NCI-H345 treated with DMSO at 0.1 percent for 48 hours (cell line): Measurements from ENCODE around the gene C1QTNF2.

Source experiments
- DNase-seq: peaks from one replicate; lab custom pipeline; 2025; ENCODE audit not compliant: unreplicated experiment; lab: John Stamatoyannopoulos, UW

Gene C1QTNF2

GRCh38 chr5:160305319-160305718, 65.1 kb downstream of the C1QTNF2 start:
- no peak for DNase-seq

- no peak for DNase-seq
Observed at GRCh38 chr5:160303690-160304089, 66.7 kb downstream of the C1QTNF2 start.

- DNase-seq, result no peak
Observed at GRCh38 chr5:160298189-160298588, 72.2 kb downstream of the C1QTNF2 start.

- DNase-seq, result no peak
Observed at GRCh38 chr5:160297776-160298175, 72.7 kb downstream of the C1QTNF2 start.
